ENCODE data around the gene OAS2. TPM values are rescaled to one million over a fixed set of nuclear protein-coding genes. Genes with fewer than 3 reads are reported as not detected.
"Not testable (repeated sequence)": the region's sequence is repeated elsewhere in the genome, so short reads cannot be mapped to it uniquely, and the experiment has no call there.

OAS2 gene
- total RNA-seq, 4 donors from 2014 or later = 1.7 to 5.2 (median 2.5) TPM

GRCh38 chr12:112985642-112986290 is 7.4 kb downstream of the OAS2 start:
- in situ Hi-C loops (cut with MboI; ENCODE audit: low sequenced_read_pairs in 4 of 4) = no loop called here
- Histone ChIP-seq H3K9me3 (no peaks in the 10 kb centered on the region), H3K27ac (no peak overlapping the region), H3K27me3 (no peaks in the 10 kb centered on the region), H3K4me1 (no peaks in the 10 kb centered on the region), H3K4me3 (no peak overlapping the region), H3K36me3 (no peaks in the 10 kb centered on the region)
- DNase-seq = no peak
- TF ChIP-seq POLR2A (IDR thresholded peaks at IDR 0.05) = no peak
- no peak for TF ChIP-seq CTCF (IDR thresholded peaks at IDR 0.05 in 4 of 5, conservative IDR thresholded peaks at IDR 0.05 in 1 of 5)
- intact Hi-C loops (cut with DNase I; ENCODE audit: low total_unique reads) = no loop called here
- no peak for ATAC-seq

- in situ Hi-C loops (cut with MboI; ENCODE audit: low sequenced_read_pairs in 4 of 4) = no loop called here
- Histone ChIP-seq H3K27me3 (no peaks in the 10 kb centered on the region), H3K36me3 (no peaks in the 10 kb centered on the region), H3K9me3 (no peaks in the 10 kb centered on the region), H3K4me1 (no peaks in the 10 kb centered on the region), H3K4me3 (no peak overlapping the region), H3K27ac (no peak overlapping the region)
- intact Hi-C loops (cut with DNase I; ENCODE audit: low total_unique reads) = no loop called here
- ATAC-seq (no peak), DNase-seq (no peak)
- no peak for TF ChIP-seq POLR2A (IDR thresholded peaks at IDR 0.05)
- no peak for TF ChIP-seq CTCF (IDR thresholded peaks at IDR 0.05 in 4 of 5, conservative IDR thresholded peaks at IDR 0.05 in 1 of 5)
Observed at GRCh38 chr12:112986291-112986800, 8.0 kb downstream of the OAS2 start.

GRCh38 chr12:112987561-112987960 is 9.2 kb downstream of the OAS2 start:
- no peak for TF ChIP-seq CTCF (IDR thresholded peaks at IDR 0.05 in 4 of 5, conservative IDR thresholded peaks at IDR 0.05 in 1 of 5)
- no peak for TF ChIP-seq POLR2A (IDR thresholded peaks at IDR 0.05)
- intact Hi-C loops (cut with DNase I; ENCODE audit: low total_unique reads) (no loop called here), in situ Hi-C loops (cut with MboI; ENCODE audit: low sequenced_read_pairs in 4 of 4) (no loop called here)
- Histone ChIP-seq H3K36me3 (no peaks in the 10 kb centered on the region), H3K27ac (no peak overlapping the region), H3K27me3 (no peaks in the 10 kb centered on the region), H3K4me3 (no peak overlapping the region), H3K4me1 (no peaks in the 10 kb centered on the region), H3K9me3 (no peaks in the 10 kb centered on the region)
- ATAC-seq (no peak), DNase-seq (no peak)

GRCh38 chr12:112988224-112988623 is 9.9 kb downstream of the OAS2 start:
- Histone ChIP-seq H3K9me3 (no peaks in the 10 kb centered on the region), H3K4me3 (no peak overlapping the region), H3K4me1 (no peaks in the 10 kb centered on the region), H3K27ac (no peak overlapping the region), H3K36me3 (no peaks in the 10 kb centered on the region), H3K27me3 (no peaks in the 10 kb centered on the region)
- intact Hi-C loops (cut with DNase I; ENCODE audit: low total_unique reads) (no loop called here), in situ Hi-C loops (cut with MboI; ENCODE audit: low sequenced_read_pairs in 4 of 4) (no loop called here)
- TF ChIP-seq CTCF (IDR thresholded peaks at IDR 0.05 in 4 of 5, conservative IDR thresholded peaks at IDR 0.05 in 1 of 5) = no peak
- no peak for TF ChIP-seq POLR2A (IDR thresholded peaks at IDR 0.05)
- no peak for DNase-seq
- ATAC-seq = no peak

- DNase-seq; ATAC-seq; H3K27ac ChIP-seq; H3K36me3 ChIP-seq; H3K4me3 ChIP-seq; H3K9me3 ChIP-seq; in situ Hi-C loops (cut with MboI; ENCODE audit: low sequenced_read_pairs in 4 of 4); intact Hi-C loops (cut with DNase I; ENCODE audit: low total_unique reads); H3K4me1 ChIP-seq; H3K27me3 ChIP-seq: not testable (repeated sequence)
Observed at GRCh38 chr12:112988823-112989385, 10.6 kb downstream of the OAS2 start.

Measured in gastrocnemius medialis (tissue), 4 donors.